ENCODE measurements around the gene PERP.

- no peak for TF ChIP-seq CTCF (conservative IDR thresholded peaks at IDR 0.05; ENCODE audit: low read depth, low read length)
- no peak for TF ChIP-seq POLR2A (IDR thresholded peaks at IDR 0.05; ENCODE audit: low read depth, low read length)
- no peak for TF ChIP-seq MAZ (IDR thresholded peaks at IDR 0.05; ENCODE audit: borderline replicate concordance, low read depth, low read length)
- no peak for TF ChIP-seq MXI1 (IDR thresholded peaks at IDR 0.05; ENCODE audit: borderline replicate concordance, low read depth, low read length)
- no peak for TF ChIP-seq RCOR1 (IDR thresholded peaks at IDR 0.05; ENCODE audit: insufficient replicate concordance, low read length)
- TF ChIP-seq RAD21 (IDR thresholded peaks at IDR 0.05; ENCODE audit: low read length), result no peak
- TF ChIP-seq NFE2L2 (IDR thresholded peaks at IDR 0.05; ENCODE audit: low read depth, low read length), result no peak
- TF ChIP-seq SMC3 (IDR thresholded peaks at IDR 0.05; ENCODE audit: low read depth, low read length), result no peak
- TF ChIP-seq MAFK (IDR thresholded peaks at IDR 0.05; ENCODE audit: low read depth, low read length), result no peak
- no peak for TF ChIP-seq BHLHE40 (IDR thresholded peaks at IDR 0.05; ENCODE audit: low read depth, low read length)
- TF ChIP-seq CEBPB (IDR thresholded peaks at IDR 0.05; ENCODE audit: low read depth, low read length), result no peak
Measured at GRCh38 chr6:138119976-138120375, 12.8 kb upstream of the PERP start.
